ENCODE data around the gene SLITRK5. TPM values are rescaled to one million over a fixed set of nuclear protein-coding genes. Genes with fewer than 3 reads are reported as not detected.

Gene SLITRK5, protein sequence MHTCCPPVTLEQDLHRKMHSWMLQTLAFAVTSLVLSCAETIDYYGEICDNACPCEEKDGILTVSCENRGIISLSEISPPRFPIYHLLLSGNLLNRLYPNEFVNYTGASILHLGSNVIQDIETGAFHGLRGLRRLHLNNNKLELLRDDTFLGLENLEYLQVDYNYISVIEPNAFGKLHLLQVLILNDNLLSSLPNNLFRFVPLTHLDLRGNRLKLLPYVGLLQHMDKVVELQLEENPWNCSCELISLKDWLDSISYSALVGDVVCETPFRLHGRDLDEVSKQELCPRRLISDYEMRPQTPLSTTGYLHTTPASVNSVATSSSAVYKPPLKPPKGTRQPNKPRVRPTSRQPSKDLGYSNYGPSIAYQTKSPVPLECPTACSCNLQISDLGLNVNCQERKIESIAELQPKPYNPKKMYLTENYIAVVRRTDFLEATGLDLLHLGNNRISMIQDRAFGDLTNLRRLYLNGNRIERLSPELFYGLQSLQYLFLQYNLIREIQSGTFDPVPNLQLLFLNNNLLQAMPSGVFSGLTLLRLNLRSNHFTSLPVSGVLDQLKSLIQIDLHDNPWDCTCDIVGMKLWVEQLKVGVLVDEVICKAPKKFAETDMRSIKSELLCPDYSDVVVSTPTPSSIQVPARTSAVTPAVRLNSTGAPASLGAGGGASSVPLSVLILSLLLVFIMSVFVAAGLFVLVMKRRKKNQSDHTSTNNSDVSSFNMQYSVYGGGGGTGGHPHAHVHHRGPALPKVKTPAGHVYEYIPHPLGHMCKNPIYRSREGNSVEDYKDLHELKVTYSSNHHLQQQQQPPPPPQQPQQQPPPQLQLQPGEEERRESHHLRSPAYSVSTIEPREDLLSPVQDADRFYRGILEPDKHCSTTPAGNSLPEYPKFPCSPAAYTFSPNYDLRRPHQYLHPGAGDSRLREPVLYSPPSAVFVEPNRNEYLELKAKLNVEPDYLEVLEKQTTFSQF
- 0.11 and 0.13 TPM in 2 replicates for total RNA-seq (2014; rRNA removed)
- not detected for polyA plus RNA-seq (2012)

- DNase-seq (ENCODE audit: low read depth) = peak; percentile 69
Observed at GRCh38 chr13:87671031-87671752, at the start of gene SLITRK5. TSS of gene SLITRK5 (plus strand) at chr13:87671371. CDS start at chr13:87675389, 4,018 bp downstream.

- DNase-seq (ENCODE audit: low read depth) = no peak
Observed at GRCh38 chr13:87622971-87623370, 48.2 kb upstream of the SLITRK5 start.

DNA sequence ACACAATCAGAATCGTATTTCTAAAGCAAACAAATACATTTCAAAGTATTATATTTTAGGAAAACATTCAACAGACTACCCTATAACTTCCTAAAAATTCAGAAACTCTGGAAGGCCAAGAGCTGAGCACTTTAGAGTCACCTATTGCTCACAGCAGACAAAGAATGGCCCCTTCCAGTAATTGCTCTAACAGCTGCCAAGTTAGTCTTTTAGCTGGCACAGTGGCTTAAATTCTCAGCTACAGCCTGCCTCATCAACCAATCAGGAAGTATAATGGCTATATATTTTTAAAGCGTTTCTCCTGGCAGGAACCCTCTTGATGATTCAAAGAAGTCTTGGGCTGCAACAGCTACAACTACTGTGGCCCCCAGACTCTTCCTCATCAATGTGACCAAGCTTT, 14.9 kb upstream of the SLITRK5 start:
- DNase-seq (ENCODE audit: low read depth) = no peak

DNA sequence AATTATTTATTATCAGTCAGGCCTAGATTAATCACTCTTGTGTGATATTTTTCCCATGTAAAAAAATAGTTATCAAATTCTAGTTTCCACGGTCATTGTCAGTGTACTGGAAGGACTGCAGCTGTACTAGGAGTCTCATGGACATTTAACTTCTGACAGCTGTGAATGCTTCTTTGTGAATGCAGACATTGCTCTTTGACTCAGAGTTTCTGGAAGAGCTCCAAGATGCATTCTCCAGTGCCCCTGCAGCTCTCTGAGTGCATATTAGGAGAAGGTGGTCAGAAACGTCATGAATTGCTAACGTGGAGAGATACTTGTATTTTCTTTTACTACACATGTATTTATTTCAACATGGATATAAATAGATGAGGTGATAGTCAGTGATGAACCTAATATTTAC, 9.7 kb upstream of the SLITRK5 start:
- peak; percentile 39 for DNase-seq (ENCODE audit: low read depth)

GRCh38 chr13:87666831-87667230, 4.3 kb upstream of the SLITRK5 start:
- DNase-seq (ENCODE audit: low read depth) = no peak

GRCh38 chr13:87667686-87668085, 3.5 kb upstream of the SLITRK5 start:
- DNase-seq (ENCODE audit: low read depth) = no peak

DNA sequence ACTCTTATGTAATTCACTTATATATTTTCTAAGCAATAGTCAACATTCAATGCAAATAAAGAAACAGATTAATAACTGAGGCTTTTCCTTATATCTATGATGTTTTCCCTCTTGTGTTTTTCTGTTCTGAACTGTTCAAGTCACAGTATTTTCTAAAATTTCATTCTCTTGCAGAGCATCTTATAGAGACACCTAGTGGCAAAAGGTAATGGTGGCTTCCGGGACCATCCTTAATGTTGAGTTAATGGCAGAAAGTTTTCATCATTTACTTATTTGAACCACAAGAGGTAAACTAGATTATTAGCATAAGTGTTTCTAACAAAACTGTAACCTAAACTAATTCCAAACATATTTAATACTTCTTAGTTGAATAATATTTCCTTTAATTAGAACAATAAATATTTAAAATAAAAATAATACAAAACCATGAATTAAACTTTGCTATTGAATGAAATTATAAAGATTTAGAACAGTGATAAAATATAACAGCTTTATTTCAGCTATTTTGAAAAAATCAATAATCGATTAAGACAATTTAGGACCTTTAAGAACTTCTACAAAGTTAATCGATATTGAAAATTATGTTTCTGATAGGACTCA, 1.7 kb upstream of the SLITRK5 start:
- peak; percentile 35 for DNase-seq (ENCODE audit: low read depth)

DNA sequence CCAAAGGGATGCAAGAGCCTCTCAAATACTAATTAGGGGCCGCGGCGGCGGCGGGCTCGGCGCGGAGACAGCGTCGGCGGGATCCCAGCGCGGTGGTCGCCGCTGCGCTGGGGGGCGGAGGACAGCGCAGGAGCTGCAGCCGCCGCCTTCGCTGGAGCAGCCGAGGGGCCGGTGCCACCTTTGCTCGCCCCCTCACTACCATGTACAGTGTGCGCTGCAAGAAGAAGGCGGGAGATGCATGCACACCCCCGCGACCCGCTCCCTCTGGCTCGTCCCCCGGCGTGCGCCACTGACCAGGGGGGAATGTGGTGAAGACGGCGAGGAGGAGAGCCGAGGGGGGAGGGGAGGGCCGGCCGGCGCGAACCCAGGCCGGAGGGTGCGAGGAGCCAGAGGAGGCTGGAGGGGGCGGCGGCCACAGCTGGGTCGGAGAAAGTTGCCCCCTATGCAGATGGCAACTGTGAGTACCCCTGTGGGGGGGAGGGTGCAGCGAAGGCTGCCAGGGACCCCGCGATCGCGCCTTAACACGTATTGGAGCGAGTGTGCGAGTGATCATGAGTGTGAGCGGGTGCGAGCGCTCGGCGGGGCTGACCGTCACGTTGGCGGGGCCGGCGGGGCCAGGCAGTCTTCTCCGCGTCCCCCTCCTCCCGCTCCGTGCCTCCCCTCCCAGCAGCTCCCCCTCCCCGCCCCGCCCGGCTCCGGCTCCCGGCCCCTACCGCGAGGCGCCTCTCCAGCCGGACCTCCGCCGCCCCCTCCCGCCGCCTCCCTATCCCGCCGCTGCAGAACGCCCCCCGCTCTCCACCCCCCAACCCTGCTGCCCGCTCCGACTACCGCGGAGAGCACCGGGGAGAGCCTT, 808 bp downstream of the SLITRK5 start:
- no peak for DNase-seq (ENCODE audit: low read depth)

GRCh38 chr13:87674247-87674738, 3.1 kb downstream of the SLITRK5 start:
- no peak for DNase-seq (ENCODE audit: low read depth)

DNA sequence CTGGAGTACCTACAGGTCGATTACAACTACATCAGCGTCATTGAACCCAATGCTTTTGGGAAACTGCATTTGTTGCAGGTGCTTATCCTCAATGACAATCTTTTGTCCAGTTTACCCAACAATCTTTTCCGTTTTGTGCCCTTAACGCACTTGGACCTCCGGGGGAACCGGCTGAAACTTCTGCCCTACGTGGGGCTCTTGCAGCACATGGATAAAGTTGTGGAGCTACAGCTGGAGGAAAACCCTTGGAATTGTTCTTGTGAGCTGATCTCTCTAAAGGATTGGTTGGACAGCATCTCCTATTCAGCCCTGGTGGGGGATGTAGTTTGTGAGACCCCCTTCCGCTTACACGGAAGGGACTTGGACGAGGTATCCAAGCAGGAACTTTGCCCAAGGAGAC, 4.7 kb downstream of the SLITRK5 start:
- DNase-seq (ENCODE audit: low read depth) = no peak

GRCh38 chr13:87676254-87677042, 5.3 kb downstream of the SLITRK5 start:
- no peak for DNase-seq (ENCODE audit: low read depth)

GRCh38 chr13:87677043-87677495, 5.9 kb downstream of the SLITRK5 start:
- DNase-seq (ENCODE audit: low read depth) = no peak

DNA sequence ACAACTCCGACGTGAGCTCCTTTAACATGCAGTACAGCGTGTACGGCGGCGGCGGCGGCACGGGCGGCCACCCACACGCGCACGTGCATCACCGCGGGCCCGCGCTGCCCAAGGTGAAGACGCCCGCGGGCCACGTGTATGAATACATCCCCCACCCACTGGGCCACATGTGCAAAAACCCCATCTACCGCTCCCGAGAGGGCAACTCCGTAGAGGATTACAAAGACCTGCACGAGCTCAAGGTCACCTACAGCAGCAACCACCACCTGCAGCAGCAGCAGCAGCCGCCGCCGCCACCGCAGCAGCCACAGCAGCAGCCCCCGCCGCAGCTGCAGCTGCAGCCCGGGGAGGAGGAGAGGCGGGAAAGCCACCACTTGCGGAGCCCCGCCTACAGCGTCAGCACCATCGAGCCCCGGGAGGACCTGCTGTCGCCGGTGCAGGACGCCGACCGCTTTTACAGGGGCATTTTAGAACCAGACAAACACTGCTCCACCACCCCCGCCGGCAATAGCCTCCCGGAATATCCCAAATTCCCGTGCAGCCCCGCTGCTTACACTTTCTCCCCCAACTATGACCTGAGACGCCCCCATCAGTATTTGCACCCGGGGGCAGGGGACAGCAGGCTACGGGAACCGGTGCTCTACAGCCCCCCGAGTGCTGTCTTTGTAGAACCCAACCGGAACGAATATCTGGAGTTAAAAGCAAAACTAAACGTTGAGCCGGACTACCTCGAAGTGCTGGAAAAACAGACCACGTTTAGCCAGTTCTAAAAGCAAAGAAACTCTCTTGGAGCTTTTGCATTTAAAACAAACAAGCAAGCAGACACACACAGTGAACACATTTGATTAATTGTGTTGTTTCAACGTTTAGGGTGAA, 6.6 kb downstream of the SLITRK5 start:
- DNase-seq (ENCODE audit: low read depth) = no peak

DNA sequence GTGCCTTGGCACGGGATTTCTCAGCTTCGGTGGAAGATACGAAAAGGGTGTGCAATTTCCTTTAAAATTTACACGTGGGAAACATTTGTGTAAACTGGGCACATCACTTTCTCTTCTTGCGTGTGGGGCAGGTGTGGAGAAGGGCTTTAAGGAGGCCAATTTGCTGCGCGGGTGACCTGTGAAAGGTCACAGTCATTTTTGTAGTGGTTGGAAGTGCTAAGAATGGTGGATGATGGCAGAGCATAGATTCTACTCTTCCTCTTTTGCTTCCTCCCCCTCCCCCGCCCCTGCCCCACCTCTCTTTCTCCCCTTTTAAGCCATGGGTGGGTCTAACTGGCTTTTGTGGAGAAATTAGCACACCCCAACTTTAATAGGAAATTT, 7.2 kb downstream of the SLITRK5 start:
- DNase-seq (ENCODE audit: low read depth) = no peak

DNA sequence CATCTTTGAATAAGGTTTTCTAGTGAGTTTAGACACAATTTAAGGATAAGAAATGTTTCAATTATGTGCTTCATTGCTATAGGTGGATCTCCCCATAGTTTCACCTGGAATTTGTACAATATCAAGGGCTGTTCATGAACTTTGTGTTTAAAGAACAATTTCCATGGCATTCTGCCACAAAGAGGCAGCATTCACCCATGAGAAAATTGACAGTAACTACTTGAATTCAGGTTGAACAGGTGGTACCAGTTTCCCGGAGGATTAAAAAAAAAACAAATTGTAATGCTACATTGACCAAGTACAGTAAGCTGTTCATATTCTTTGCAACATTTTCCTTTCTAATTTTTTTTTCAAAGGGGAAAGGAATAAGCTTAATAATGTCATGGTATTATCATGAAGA, 9.1 kb downstream of the SLITRK5 start:
- no peak for DNase-seq (ENCODE audit: low read depth)

GRCh38 chr13:87684850-87685742, 13.9 kb downstream of the SLITRK5 start:
- DNase-seq (ENCODE audit: low read depth) = no peak

DNA sequence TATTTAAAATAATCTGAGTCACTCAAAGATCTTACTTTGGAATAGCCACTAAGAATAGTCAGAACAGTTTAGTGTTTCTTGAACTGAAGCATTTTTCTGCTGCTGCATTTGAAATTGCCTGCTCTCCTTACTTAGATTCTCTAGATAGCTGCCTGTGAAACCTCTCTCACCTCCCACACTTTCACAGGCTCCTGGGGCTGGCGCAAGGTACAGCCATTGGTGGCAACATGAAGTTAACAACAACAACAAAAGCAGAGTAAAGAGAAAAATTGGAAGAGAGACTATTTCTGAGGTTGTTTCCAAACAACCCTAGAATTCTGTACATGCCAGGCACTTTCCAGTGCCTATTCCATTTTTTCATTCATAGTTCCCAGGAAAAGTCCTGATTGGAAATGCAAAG, 25.3 kb downstream of the SLITRK5 start:
- DNase-seq (ENCODE audit: low read depth) = no peak

Measured in LHCN-M2 (cell line).